B cell (primary cell): ENCODE measurements around the gene GFOD2. TPM values are rescaled to one million over a fixed set of nuclear protein-coding genes. Genes with fewer than 3 reads are reported as not detected.

Experiments
- ATAC-seq: fragments of 200-7000 bp; cut with Tn5 transposase; one replicate; pipeline ENCODE4 v1.10.0; 2021; ENCODE audit warnings: low read depth, mild to moderate bottlenecking, moderate number of reproducible peaks, moderate library complexity
- CTCF ChIA-PET: fragments of 350-600 bp; sonication (Branson Sonifier 250); formaldehyde crosslinking; loops from one replicate; lab custom pipeline; 2021; ENCODE audit warnings: antibody characterized with exemption, inconsistent platforms; lab: Charles Lee
- POLR2A ChIA-PET: fragments of 350-600 bp; sonication (Branson Sonifier 250); formaldehyde crosslinking; loops from one replicate; lab custom pipeline; 2021; ENCODE audit warnings: antibody characterized with exemption; lab: Charles Lee
- DNase-seq: peaks from one replicate; pipeline ENCODE4 v3.0.0; 2013
- H2AFZ ChIP-seq: 2 replicates; pipeline ENCODE4 v1.6.1; 2012; ENCODE audit warnings: mild to moderate bottlenecking, low read depth, low read length; ENCODE audit not compliant: insufficient read depth, poor library complexity, severe bottlenecking
- H3K27ac ChIP-seq, 2 donors: 1 replicate in 1 of 2; 2 replicates in 1 of 2; pipeline ENCODE4 v1.5.1; 2012 to 2013; ENCODE audit warnings: low read length in 2 of 2, mild to moderate bottlenecking in 2 of 2, moderate library complexity in 1 of 2
- H3K27me3 ChIP-seq, 4 experiments: fragments of 200-600 bp in 1 of 4; sonication (generic) in 1 of 4; replicated peaks in 1 of 4; 1 replicate in 2 of 4; 2 replicates in 2 of 4; pipeline versions ENCODE4 v1.6.1 to v1.7.0; 2013 to 2016; ENCODE audit warnings: low read length in 3 of 4, mild to moderate bottlenecking in 2 of 4, mixed read lengths in 1 of 4, moderate library complexity in 1 of 4; ENCODE audit not compliant: insufficient read depth in 4 of 4, control insufficient read depth in 3 of 4; ENCODE audit errors: control extremely low read depth in 1 of 4
- H3K36me3 ChIP-seq, 2 experiments: replicated peaks in 1 of 2; 1 replicate in 1 of 2; 2 replicates in 1 of 2; pipeline versions ENCODE4 v1.6.1 to v1.7.1; 2013; ENCODE audit warnings: low read length in 1 of 2; ENCODE audit not compliant: insufficient read depth in 2 of 2, control insufficient read depth in 1 of 2; ENCODE audit errors: control extremely low read depth in 1 of 2, extremely low read depth in 1 of 2
- H3K4me1 ChIP-seq, 2 donors: fragments of 200-600 bp in 1 of 2; sonication (generic) in 1 of 2; 1 replicate in 1 of 2; 2 replicates in 1 of 2; pipeline versions ENCODE4 v1.5.1 to v1.6.1; 2013 to 2017; ENCODE audit warnings: low read length in 2 of 2; ENCODE audit not compliant: control insufficient read depth in 2 of 2, insufficient read depth in 2 of 2
- H3K4me2 ChIP-seq: replicated peaks from 2 replicates; pipeline ENCODE3; 2012; ENCODE audit warnings: mild to moderate bottlenecking, low read depth, low read length; ENCODE audit not compliant: poor library complexity, severe bottlenecking
- H3K4me3 ChIP-seq, 5 experiments: fragments of 200-600 bp in 1 of 5; sonication (generic) in 1 of 5; 1 replicate in 3 of 5; 2 replicates in 2 of 5; pipeline versions ENCODE4 v1.5.1 to v1.7.0; 2011 to 2016; ENCODE audit warnings: low read length in 4 of 5, mild to moderate bottlenecking in 4 of 5, low read depth in 2 of 5, control low read depth in 1 of 5, moderate library complexity in 1 of 5; ENCODE audit not compliant: insufficient read depth in 1 of 5; ENCODE audit errors: control extremely low read depth in 1 of 5, extremely low read depth in 1 of 5
- H3K79me2 ChIP-seq: fragments of 200-600 bp; sonication (generic); one replicate; pipeline ENCODE4 v1.6.0; 2016; ENCODE audit warnings: low read length; ENCODE audit not compliant: control insufficient read depth, insufficient read depth
- H3K9ac ChIP-seq: fragments of 200-600 bp; sonication (generic); 2 replicates; pipeline ENCODE4 v1.6.1; 2017; ENCODE audit warnings: mild to moderate bottlenecking, low read length, moderate library complexity
- H3K9me3 ChIP-seq, 3 donors: one replicate each; pipeline versions ENCODE4 v1.6.1 to v1.7.1; 2013; ENCODE audit warnings: low read length in 2 of 3; ENCODE audit not compliant: control insufficient read depth in 2 of 3, insufficient read depth in 1 of 3; ENCODE audit errors: control extremely low read depth in 1 of 3
- H4K20me1 ChIP-seq: 2 replicates; pipeline ENCODE4 v1.6.0; 2012; ENCODE audit warnings: mild to moderate bottlenecking, low read length; ENCODE audit not compliant: insufficient read depth, control insufficient read depth, poor library complexity, severe bottlenecking
- H3K27ac Mint-ChIP-seq: one replicate; pipeline ENCODE4 v1.8.0; 2021; ENCODE audit warnings: mixed read lengths
- H3K27me3 Mint-ChIP-seq: one replicate; pipeline ENCODE4 v1.8.0; 2021; ENCODE audit warnings: mixed read lengths
- H3K4me1 Mint-ChIP-seq: one replicate; pipeline ENCODE4 v1.8.0; 2021; ENCODE audit warnings: mixed read lengths
- H3K4me3 Mint-ChIP-seq: one replicate; pipeline ENCODE4 v1.8.0; 2021; ENCODE audit warnings: mixed read lengths
- H3K9me3 Mint-ChIP-seq: one replicate; pipeline ENCODE4 v1.8.0; 2022; ENCODE audit warnings: mixed read lengths; ENCODE audit not compliant: insufficient read depth
- CTCF ChIP-seq: fragments of 200-600 bp; IDR thresholded peaks from one replicate; pipeline ENCODE4 v1.8.0; 2022; ENCODE audit warnings: antibody characterized with exemption, mild to moderate bottlenecking
- EZH2 ChIP-seq: IDR thresholded peaks from 2 replicates; pipeline ENCODE4 v1.6.1; 2012; ENCODE audit warnings: borderline replicate concordance, low read depth, mild to moderate bottlenecking, moderate library complexity, low read length; ENCODE audit not compliant: insufficient read depth, poor library complexity, severe bottlenecking
- WGBS: methylation state at CpG from one replicate; pipeline ENCODE4 v1.1.5; 2013; ENCODE audit warnings: missing lambda C conversion rate; ENCODE audit not compliant: insufficient coverage; 5-methylcytosine and 5-hydroxymethylcytosine counted together
- intact Hi-C: fragments of 100-400 bp; cut with micrococcal nuclease; formaldehyde crosslinking; loops from one replicate; pipeline ENCODE4 v1.10.0; 2022
- polyA plus RNA-seq: library from polyadenylated mRNA; depleted of rRNA; stranded (reverse); fragments of >200 nt; gene quantifications from 2 replicates; pipeline ENCODE4 v1.2.3, GENCODE V29; 2012
- total RNA-seq, 2 donors: library from RNA; stranded (reverse); fragments of 120-200 nt in 1 of 2; gene quantifications; 1 replicate in 1 of 2; 2 replicates in 1 of 2; pipeline versions ENCODE4 v1.2.3 to v1.2.4, GENCODE V29; 2013 to 2022

The GFOD2 gene
- total and polyA plus RNA-seq, 2 donors (not counting 1 experiment from before 2014, with no cell fraction given), result 11.9 to 18.2 TPM

- ChIA-PET POLR2A (no interaction called here), CTCF (interaction anchor here (0.6 kb wide), 1 partner anchor 1623 kb away, joined by 6 read pairs; no protein-coding TSS in a partner anchor)
- H3K27ac Mint-ChIP-seq, result no peak overlapping the region
- Histone ChIP-seq H3K4me2 (no peak overlapping the region), H2AFZ (no peak overlapping the region), H4K20me1 (no peaks in the 10 kb centered on the region), H3K27ac (no peak overlapping the region), H3K9me3 (no peaks in the 10 kb centered on the region), H3K27me3 (no peaks in the 10 kb centered on the region), H3K4me3 (no peak overlapping the region), H3K4me1 (no peaks in the 10 kb centered on the region), H3K9ac (no peak overlapping the region), H3K36me3 (peaks cover 0 to 56% of the 10 kb centered on the region in 2 experiments), H3K79me2 (peaks cover 10% of the 10 kb centered on the region)
- no peaks in the 10 kb centered on the region for H3K9me3 Mint-ChIP-seq
- H3K4me1 Mint-ChIP-seq, result no peaks in the 10 kb centered on the region
- no peak for ATAC-seq
- no peak overlapping the region for H3K4me3 Mint-ChIP-seq
- 94% methylated on average over 4 of the region's 5 CpGs for WGBS
- no peak for DNase-seq
- no peaks in the 10 kb centered on the region for H3K27me3 Mint-ChIP-seq
- intact Hi-C loops, result no loop called here
- no peak for TF ChIP-seq EZH2
- TF ChIP-seq CTCF, result no peak
These were observed 14.8 kb upstream of the GFOD2 start for GRCh38 chr16:67733734-67734470.

- H3K27me3 ChIP-seq, result no peaks in the 10 kb centered on the region
- H3K27ac ChIP-seq, result no peak overlapping the region
- no peaks in the 10 kb centered on the region for H4K20me1 ChIP-seq
- TF ChIP-seq EZH2, result no peak
- no peak for TF ChIP-seq CTCF
- WGBS, result 89% methylated on average over 4 of the region's 4 CpGs
- Mint-ChIP-seq H3K4me3 (no peak overlapping the region), H3K27ac (no peak overlapping the region), H3K9me3 (no peaks in the 10 kb centered on the region), H3K4me1 (no peaks in the 10 kb centered on the region), H3K27me3 (no peaks in the 10 kb centered on the region)
- H3K9me3 ChIP-seq, result no peaks in the 10 kb centered on the region
- H3K4me3 ChIP-seq, result no peak overlapping the region
- no peak overlapping the region for H3K4me2 ChIP-seq
- ChIA-PET POLR2A (no interaction called here), CTCF (no interaction called here)
- intact Hi-C loops, result no loop called here
- no peaks in the 10 kb centered on the region for H3K79me2 ChIP-seq
- H3K36me3 ChIP-seq, result peaks cover 0 to 69% of the 10 kb centered on the region in 2 experiments
- H2AFZ ChIP-seq, result no peak overlapping the region
- no peak overlapping the region for H3K9ac ChIP-seq
- ATAC-seq (no peak), DNase-seq (no peak)
- H3K4me1 ChIP-seq, result no peaks in the 10 kb centered on the region
These were observed 12.6 kb upstream of the GFOD2 start for GRCh38 chr16:67731753-67732095.
